ENCODE data around the gene HOPX. TPM values are rescaled to one million over a fixed set of nuclear protein-coding genes. Genes with fewer than 3 reads are reported as not detected.

The HOPX gene
- total RNA-seq, 1 experiment from 2014 or later: 1.0 TPM

DNA sequence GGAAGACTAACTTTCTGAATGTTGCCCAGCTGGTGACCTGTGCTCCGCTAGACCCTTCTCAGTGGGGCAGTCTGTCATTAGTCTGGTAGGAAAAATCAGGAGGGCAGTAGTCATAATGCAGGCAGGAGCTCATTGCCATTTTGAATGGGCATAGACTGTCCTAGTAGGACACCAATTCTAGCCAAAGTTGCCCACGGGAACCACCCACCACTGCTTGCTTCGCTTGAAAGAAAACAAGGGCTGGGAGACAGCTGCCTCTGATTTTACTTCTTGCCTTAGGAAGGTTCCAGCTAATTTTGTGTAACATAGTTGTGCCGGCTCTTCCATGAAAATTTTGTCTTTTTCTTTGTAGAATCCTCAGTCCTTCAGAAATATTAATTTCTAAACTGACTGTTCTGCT is 23.3 kb downstream of the HOPX start:
- CTCF ChIA-PET: no interaction called here
- Histone ChIP-seq H3K4me1 (replicated peaks; ENCODE audit: insufficient read depth) (peaks cover 14% of the 10 kb centered on the region), H3K27me3 (ENCODE audit: insufficient read depth, low read depth) (no peaks in the 10 kb centered on the region), H3K79me2 (ENCODE audit: low read depth) (no peaks in the 10 kb centered on the region), H3K27ac (no peak overlapping the region), H4K20me1 (ENCODE audit: insufficient read depth) (no peaks in the 10 kb centered on the region), H3K36me3 (ENCODE audit: low read depth) (no peaks in the 10 kb centered on the region), H3F3A (ENCODE audit: insufficient read depth, low read depth) (no peaks in the 10 kb centered on the region), H3K9me3 (ENCODE audit: insufficient read depth, low read depth) (no peaks in the 10 kb centered on the region), H3K4me3 (no peak overlapping the region), H3K9me2 (ENCODE audit: insufficient read depth) (no peaks in the 10 kb centered on the region), H2AFZ (no peak overlapping the region), H3K4me2 (no peak overlapping the region)
- no peak for TF ChIP-seq EZH2 (IDR thresholded peaks at IDR 0.05; ENCODE audit: low read depth)
- TF ChIP-seq, protein P1, sequence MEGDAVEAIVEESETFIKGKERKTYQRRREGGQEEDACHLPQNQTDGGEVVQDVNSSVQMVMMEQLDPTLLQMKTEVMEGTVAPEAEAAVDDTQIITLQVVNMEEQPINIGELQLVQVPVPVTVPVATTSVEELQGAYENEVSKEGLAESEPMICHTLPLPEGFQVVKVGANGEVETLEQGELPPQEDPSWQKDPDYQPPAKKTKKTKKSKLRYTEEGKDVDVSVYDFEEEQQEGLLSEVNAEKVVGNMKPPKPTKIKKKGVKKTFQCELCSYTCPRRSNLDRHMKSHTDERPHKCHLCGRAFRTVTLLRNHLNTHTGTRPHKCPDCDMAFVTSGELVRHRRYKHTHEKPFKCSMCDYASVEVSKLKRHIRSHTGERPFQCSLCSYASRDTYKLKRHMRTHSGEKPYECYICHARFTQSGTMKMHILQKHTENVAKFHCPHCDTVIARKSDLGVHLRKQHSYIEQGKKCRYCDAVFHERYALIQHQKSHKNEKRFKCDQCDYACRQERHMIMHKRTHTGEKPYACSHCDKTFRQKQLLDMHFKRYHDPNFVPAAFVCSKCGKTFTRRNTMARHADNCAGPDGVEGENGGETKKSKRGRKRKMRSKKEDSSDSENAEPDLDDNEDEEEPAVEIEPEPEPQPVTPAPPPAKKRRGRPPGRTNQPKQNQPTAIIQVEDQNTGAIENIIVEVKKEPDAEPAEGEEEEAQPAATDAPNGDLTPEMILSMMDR (conservative IDR thresholded peaks at IDR 0.05): no peak
- intact Hi-C loops (cut with micrococcal nuclease; ENCODE audit: unreplicated experiment): no loop called here
- POLR2A ChIA-PET (ENCODE audit: unreplicated experiment): no interaction called here
- no TSS peak for BruUV-seq (replicated peaks)
- DNase-seq: no peak

DNA sequence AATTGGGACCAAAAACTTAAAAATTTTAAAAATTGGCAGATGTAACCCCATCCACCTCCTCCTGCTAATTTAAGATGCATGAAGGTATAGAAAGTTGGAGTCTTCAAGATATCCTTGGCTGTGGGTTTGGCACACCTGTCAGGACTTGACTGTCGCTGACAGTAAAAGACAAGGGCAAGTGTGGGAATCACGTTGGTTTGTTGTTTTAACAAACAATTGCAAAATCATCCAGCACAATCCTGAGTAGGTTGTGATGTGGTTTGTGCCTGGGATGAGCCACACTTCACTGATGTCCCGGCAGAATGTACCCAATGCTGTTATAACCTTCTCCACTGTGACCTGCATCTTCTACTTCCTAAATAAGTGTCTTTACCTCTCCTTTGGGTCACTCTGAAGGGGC is 24.0 kb downstream of the HOPX start:
- no TSS peak for BruUV-seq (replicated peaks)
- no peak overlapping the region for H3K4me2 ChIP-seq
- H2AFZ ChIP-seq: no peak overlapping the region
- H3F3A ChIP-seq (ENCODE audit: insufficient read depth, low read depth): no peaks in the 10 kb centered on the region
- H3K4me1 ChIP-seq (replicated peaks; ENCODE audit: insufficient read depth): peaks cover 14% of the 10 kb centered on the region
- ChIA-PET POLR2A (ENCODE audit: unreplicated experiment) (no interaction called here), CTCF (no interaction called here)
- H3K79me2 ChIP-seq (ENCODE audit: low read depth): no peaks in the 10 kb centered on the region
- no peaks in the 10 kb centered on the region for H3K36me3 ChIP-seq (ENCODE audit: low read depth)
- intact Hi-C loops (cut with micrococcal nuclease; ENCODE audit: unreplicated experiment): no loop called here
- H4K20me1 ChIP-seq (ENCODE audit: insufficient read depth): no peaks in the 10 kb centered on the region
- H3K9me3 ChIP-seq (ENCODE audit: insufficient read depth, low read depth): no peaks in the 10 kb centered on the region
- no peak overlapping the region for H3K27ac ChIP-seq
- H3K4me3 ChIP-seq: no peak overlapping the region
- TF ChIP-seq, protein P1 (conservative IDR thresholded peaks at IDR 0.05): no peak
- no peak for TF ChIP-seq EZH2 (IDR thresholded peaks at IDR 0.05; ENCODE audit: low read depth)
- no peak for DNase-seq
- H3K9me2 ChIP-seq (ENCODE audit: insufficient read depth): no peaks in the 10 kb centered on the region
- H3K27me3 ChIP-seq (ENCODE audit: insufficient read depth, low read depth): no peaks in the 10 kb centered on the region

DNA sequence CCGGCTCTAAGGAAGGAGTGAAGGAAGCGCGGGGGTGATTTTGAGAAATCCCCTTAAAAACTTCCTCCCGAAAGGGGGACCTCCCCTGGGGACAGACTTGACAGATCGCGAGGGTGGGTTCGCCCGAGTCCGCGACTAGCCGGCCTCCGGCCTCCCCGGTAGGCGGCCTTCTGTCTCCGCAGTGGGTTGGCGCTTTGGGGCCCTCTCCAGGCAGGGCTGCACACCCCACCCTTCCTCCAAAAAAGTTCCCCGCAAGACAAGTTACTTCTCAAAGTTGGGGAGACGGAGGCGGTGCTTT is 24.8 kb downstream of the HOPX start:
- no peaks in the 10 kb centered on the region for H3K27me3 ChIP-seq (ENCODE audit: insufficient read depth, low read depth)
- no peak overlapping the region for H3K27ac ChIP-seq
- ChIA-PET CTCF (no interaction called here), POLR2A (ENCODE audit: unreplicated experiment) (no interaction called here)
- H3K4me3 ChIP-seq: no peak overlapping the region
- intact Hi-C loops (cut with micrococcal nuclease; ENCODE audit: unreplicated experiment): no loop called here
- H3K36me3 ChIP-seq (ENCODE audit: low read depth): no peaks in the 10 kb centered on the region
- no peak overlapping the region for H2AFZ ChIP-seq
- H3K4me1 ChIP-seq (replicated peaks; ENCODE audit: insufficient read depth): peaks cover 14% of the 10 kb centered on the region
- H4K20me1 ChIP-seq (ENCODE audit: insufficient read depth): no peaks in the 10 kb centered on the region
- H3K9me2 ChIP-seq (ENCODE audit: insufficient read depth): no peaks in the 10 kb centered on the region
- TF ChIP-seq, protein P1 (conservative IDR thresholded peaks at IDR 0.05): no peak
- TF ChIP-seq EZH2 (IDR thresholded peaks at IDR 0.05; ENCODE audit: low read depth): no peak
- no peaks in the 10 kb centered on the region for H3K9me3 ChIP-seq (ENCODE audit: insufficient read depth, low read depth)
- no peaks in the 10 kb centered on the region for H3F3A ChIP-seq (ENCODE audit: insufficient read depth, low read depth)
- no peaks in the 10 kb centered on the region for H3K79me2 ChIP-seq (ENCODE audit: low read depth)
- BruUV-seq (replicated peaks): no TSS peak
- no peak for DNase-seq
- no peak overlapping the region for H3K4me2 ChIP-seq

All from PC-9 (cell line).